HepG2 (cell line): Measurements from ENCODE around the gene NUTF2. TPM values are rescaled to one million over a fixed set of nuclear protein-coding genes. Genes with fewer than 3 reads are reported as not detected.

ENCODE experiments used
- CBX5 ChIP-seq: sonication (generic); formaldehyde crosslinking; IDR thresholded peaks from 2 replicates; pipeline ENCODE4 v1.4.0; 2020; ENCODE audit warnings: missing genetic modification reagents, borderline replicate concordance
- CREBL2 ChIP-seq: sonication (generic); formaldehyde crosslinking; IDR thresholded peaks from 2 replicates; pipeline ENCODE4 v1.8.1; 2023; ENCODE audit warnings: missing genetic modification reagents, mild to moderate bottlenecking, borderline replicate concordance
- FOSL2 ChIP-seq: sonication (generic); formaldehyde crosslinking; IDR thresholded peaks from 2 replicates; pipeline ENCODE4 v1.4.0; 2020; ENCODE audit warnings: missing genetic modification reagents
- KDM3A ChIP-seq: IDR thresholded peaks from 2 replicates; pipeline ENCODE4 v1.6.1; 2018; ENCODE audit warnings: low read depth, missing compliant biosample characterization
- KLF16 ChIP-seq, 2 experiments: sonication (generic) in 1 of 2; formaldehyde crosslinking in 1 of 2; IDR thresholded peaks; 2 replicates each; pipeline versions ENCODE4 v1.6.1 to v1.8.0; 2016 to 2023; ENCODE audit warnings: missing genetic modification reagents in 2 of 2, missing compliant biosample characterization in 1 of 2
- KMT2B ChIP-seq: IDR thresholded peaks from 2 replicates; pipeline ENCODE4 v1.6.1; 2016; ENCODE audit warnings: missing genetic modification reagents, missing compliant biosample characterization
- NONO ChIP-seq, 2 experiments: fragments of 450-650 bp in 1 of 2; sonication (generic) in 1 of 2; formaldehyde crosslinking in 1 of 2; IDR thresholded peaks in 1 of 2; conservative IDR thresholded peaks in 1 of 2; 2 replicates each; pipeline versions ENCODE4 v1.6.1 to v1.8.0; 2017 to 2022; ENCODE audit warnings: mild to moderate bottlenecking in 1 of 2, missing genetic modification reagents in 1 of 2, moderate library complexity in 1 of 2
- PHF5A ChIP-seq: IDR thresholded peaks from one replicate; pipeline ENCODE4 v1.6.1; 2018; ENCODE audit warnings: low read depth, missing genetic modification reagents; ENCODE audit not compliant: unreplicated experiment
- SALL1 ChIP-seq: sonication (generic); formaldehyde crosslinking; IDR thresholded peaks from 2 replicates; pipeline ENCODE4 v1.8.0; 2022; ENCODE audit warnings: mild to moderate bottlenecking, missing genetic modification reagents
- SP2 ChIP-seq: sonication (generic); formaldehyde crosslinking; IDR thresholded peaks from 2 replicates; pipeline ENCODE4 v1.5.1; 2020; ENCODE audit warnings: mild to moderate bottlenecking, missing genetic modification reagents
- TFDP1 ChIP-seq: IDR thresholded peaks from 2 replicates; pipeline ENCODE4 v1.6.1; 2016; ENCODE audit warnings: missing compliant biosample characterization, missing genetic modification reagents, borderline replicate concordance
- TP53 ChIP-seq: sonication (generic); formaldehyde crosslinking; conservative IDR thresholded peaks from 2 replicates; pipeline ENCODE4 v1.4.0; 2020; ENCODE audit warnings: missing genetic modification reagents
- ZBTB2 ChIP-seq: sonication (generic); formaldehyde crosslinking; IDR thresholded peaks from 2 replicates; pipeline ENCODE4 v1.8.0; 2022; ENCODE audit warnings: low read depth, missing genetic modification reagents
- ZBTB25 ChIP-seq: IDR thresholded peaks from 2 replicates; pipeline ENCODE4 v1.6.1; 2018; ENCODE audit warnings: missing genetic modification reagents
- ZKSCAN8 ChIP-seq: IDR thresholded peaks from 2 replicates; pipeline ENCODE4 v1.6.1; 2016; ENCODE audit warnings: borderline replicate concordance, missing genetic modification reagents, missing compliant biosample characterization
- ZMYM2 ChIP-seq: sonication (generic); formaldehyde crosslinking; IDR thresholded peaks from 2 replicates; pipeline ENCODE4 v1.8.0; 2022; ENCODE audit warnings: mild to moderate bottlenecking, missing genetic modification reagents
- ZNF513 ChIP-seq: sonication (generic); formaldehyde crosslinking; conservative IDR thresholded peaks from 2 replicates; pipeline ENCODE4 v1.5.0; 2020; ENCODE audit warnings: missing genetic modification reagents
- ZNF639 ChIP-seq: conservative IDR thresholded peaks from 2 replicates; pipeline ENCODE4 v1.6.1; 2018; ENCODE audit warnings: missing genetic modification reagents
- ZSCAN31 ChIP-seq: sonication (generic); formaldehyde crosslinking; IDR thresholded peaks from 2 replicates; pipeline ENCODE4 v1.5.0; 2020; ENCODE audit warnings: low read depth, mild to moderate bottlenecking, missing genetic modification reagents
- polyA plus RNA-seq, 8 experiments: library from polyadenylated mRNA; depleted of rRNA in 3 of 8; stranded (reverse) in 7 of 8; unstranded in 1 of 8; fragments of >200 nt; fragmentation: Illumina TruSeq in 4 of 8; extraction: Trizol in 4 of 8; gene quantifications; 2 replicates each; pipeline versions ENCODE4 v1.2.1 to v1.2.3, GENCODE V29; 2011 to 2016; ENCODE audit warnings: low read depth in 4 of 8, missing spikeins in 1 of 8, mixed read lengths in 1 of 8; ENCODE audit not compliant: insufficient read depth in 1 of 8
- total RNA-seq, 5 experiments: library from RNA; depleted of rRNA; stranded (reverse); fragments of >200 nt; fragmentation: Illumina TruSeq; extraction: Trizol; gene quantifications; 2 replicates each; pipeline ENCODE4 v1.2.3, GENCODE V29; 2016; ENCODE audit warnings: low read depth in 1 of 5

Gene NUTF2
- total and polyA plus RNA-seq, 2 of the 13 experiments (the other 11 are each of a cell fraction or from before 2014, with no cell fraction given), result 168 to 214 TPM

- TF ChIP-seq ZBTB2 (CRISPR knock-in tag), result peak; percentile 94
- peak; percentile 59 for TF ChIP-seq ZMYM2 (CRISPR knock-in tag)
- peak; percentile 83; the same call in 1 of the 2 replicates for TF ChIP-seq ZNF513 (CRISPR knock-in tag)
- no peak for TF ChIP-seq NONO (IDR thresholded peaks at IDR 0.05)
- TF ChIP-seq NONO (CRISPR knock-in tag; conservative IDR thresholded peaks at IDR 0.05), result peak; percentile 93
- peak; percentile 95 for TF ChIP-seq TFDP1 (CRISPR knock-in tag)
- 0 out of 2 replicates have a peak, but pooled peaks have one; percentile 32 for TF ChIP-seq TP53 (CRISPR knock-in tag)
- peak; percentile 89; the same call in 1 of the 2 replicates for TF ChIP-seq ZNF639
- 0 out of 2 replicates have a peak, but pooled peaks have one; percentile 49 for TF ChIP-seq SP2 (CRISPR knock-in tag)
- 0 out of 2 replicates have a peak, but pooled peaks have one; percentile 32 for TF ChIP-seq ZKSCAN8 (CRISPR knock-in tag)
- TF ChIP-seq CREBL2, result peak; percentile 44; the same call in 1 of the 2 replicates
- peak; percentile 80; the same call in 1 of the 2 replicates for TF ChIP-seq CBX5 (CRISPR knock-in tag)
- peak; percentile 88 for TF ChIP-seq SALL1 (CRISPR knock-in tag)
- peak; percentile 49 for TF ChIP-seq PHF5A
- peak in 1 of 2 experiments; percentile 85; a peak in 1 of 4 replicates for TF ChIP-seq KLF16 (CRISPR knock-in tag; IDR thresholded peaks at IDR 0.05)
- TF ChIP-seq KDM3A (CRISPR knock-in tag), result peak; percentile 85
- no peak for TF ChIP-seq FOSL2 (CRISPR knock-in tag)
- TF ChIP-seq KMT2B (CRISPR knock-in tag), result peak; percentile 55
- TF ChIP-seq ZBTB25 (CRISPR knock-in tag), result peak; percentile 94
- peak; percentile 93 for TF ChIP-seq ZSCAN31 (CRISPR knock-in tag)
Observed at GRCh38 chr16:67846320-67847063, at the start of gene NUTF2 (continued).
